Measurements from ENCODE around the gene KIAA0232.

GRCh38 chr4:6820695-6821094 is 38.2 kb downstream of the KIAA0232 start:
- TF ChIP-seq CTCF (conservative IDR thresholded peaks at IDR 0.05 in 1 of 2, IDR thresholded peaks at IDR 0.05 in 1 of 2; ENCODE audit: extremely low read depth in 1 of 2, insufficient read depth in 1 of 2, low read depth in 1 of 2, low read length in 2 of 2) (no peak), EZH2 (IDR thresholded peaks at IDR 0.05; ENCODE audit: borderline replicate concordance, low read length) (no peak)

Data from mammary epithelial cell (primary cell).